SH-SY5Y (cell line): Measurements from ENCODE around the gene SLAMF8.

Experiments
- GATA2 ChIP-seq: IDR thresholded peaks from 2 replicates; pipeline ENCODE4 v1.6.1; 2011; ENCODE audit warnings: mild to moderate bottlenecking, low read depth, low read length
- GATA3 ChIP-seq: IDR thresholded peaks from 2 replicates; pipeline ENCODE4 v1.6.1; 2011; ENCODE audit warnings: low read depth, mild to moderate bottlenecking, low read length, moderate library complexity

DNA sequence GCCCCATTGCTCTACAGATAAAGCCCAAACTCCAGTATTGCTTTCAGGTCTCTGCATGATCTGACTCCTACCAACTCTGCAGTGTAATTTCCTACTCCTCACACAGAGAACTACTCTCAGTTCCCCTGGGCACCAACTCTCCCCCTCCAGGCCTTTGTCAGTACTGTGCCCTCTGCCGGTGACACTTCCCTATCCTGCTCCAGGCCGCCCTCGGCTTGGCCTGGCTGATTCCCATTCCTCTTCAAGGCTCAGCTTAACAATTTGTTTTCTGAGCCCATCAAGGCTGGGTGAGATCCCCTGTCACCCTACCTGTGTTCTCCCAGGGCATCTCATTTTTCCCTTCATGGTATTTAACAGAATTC is 2.6 kb downstream of the SLAMF8 start:
- TF ChIP-seq GATA3 (no peak), GATA2 (no peak)
